ENCODE results near the gene ZNF28. TPM values are rescaled to one million over a fixed set of nuclear protein-coding genes. Genes with fewer than 3 reads are reported as not detected.
A peak's percentile ranks its signal among the peaks of the same experiment; 100 is the strongest.
"Not testable (repeated sequence)": the region's sequence is repeated elsewhere in the genome, so short reads cannot be mapped to it uniquely, and the experiment has no call there.

Gene ZNF28
- total RNA-seq, 2 donors from 2014 or later, result 5.3 to 7.3 TPM

DNA sequence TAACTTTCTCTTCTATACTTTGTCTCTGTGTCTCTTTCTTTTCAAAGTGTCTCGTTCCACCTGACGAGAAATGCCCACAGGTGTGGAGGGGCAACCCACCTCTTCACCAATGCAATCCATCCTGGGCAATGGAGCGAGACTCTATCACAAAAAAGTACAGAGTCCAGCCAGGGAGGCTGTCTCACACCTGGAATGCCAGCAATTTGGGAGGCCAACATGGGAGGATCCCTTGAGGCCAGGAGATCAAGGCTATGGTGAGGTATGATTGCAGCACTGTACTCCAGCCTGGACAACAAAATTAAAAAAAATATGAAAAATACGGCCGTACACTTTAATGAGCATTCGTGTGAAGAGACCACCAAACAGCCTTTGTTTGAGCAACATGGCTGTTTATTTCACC is 32.0 kb downstream of the ZNF28 start:
- peaks cover 0 to 2% (median 0%) of the 10 kb centered on the region in 3 donors for H3K9me3 ChIP-seq
- no peak overlapping the region for H3K4me3 ChIP-seq
- H3K27ac ChIP-seq, result no peak overlapping the region
- intact Hi-C loops (cut with DNase I), result no loop called here
- ATAC-seq (no peak), DNase-seq (no peak)
- 79 to 80% methylated on average over 6 of the region's 6 CpGs for WGBS, 2 donors
- no peaks in the 10 kb centered on the region for H3K27me3 ChIP-seq
- TF ChIP-seq, protein P1, sequence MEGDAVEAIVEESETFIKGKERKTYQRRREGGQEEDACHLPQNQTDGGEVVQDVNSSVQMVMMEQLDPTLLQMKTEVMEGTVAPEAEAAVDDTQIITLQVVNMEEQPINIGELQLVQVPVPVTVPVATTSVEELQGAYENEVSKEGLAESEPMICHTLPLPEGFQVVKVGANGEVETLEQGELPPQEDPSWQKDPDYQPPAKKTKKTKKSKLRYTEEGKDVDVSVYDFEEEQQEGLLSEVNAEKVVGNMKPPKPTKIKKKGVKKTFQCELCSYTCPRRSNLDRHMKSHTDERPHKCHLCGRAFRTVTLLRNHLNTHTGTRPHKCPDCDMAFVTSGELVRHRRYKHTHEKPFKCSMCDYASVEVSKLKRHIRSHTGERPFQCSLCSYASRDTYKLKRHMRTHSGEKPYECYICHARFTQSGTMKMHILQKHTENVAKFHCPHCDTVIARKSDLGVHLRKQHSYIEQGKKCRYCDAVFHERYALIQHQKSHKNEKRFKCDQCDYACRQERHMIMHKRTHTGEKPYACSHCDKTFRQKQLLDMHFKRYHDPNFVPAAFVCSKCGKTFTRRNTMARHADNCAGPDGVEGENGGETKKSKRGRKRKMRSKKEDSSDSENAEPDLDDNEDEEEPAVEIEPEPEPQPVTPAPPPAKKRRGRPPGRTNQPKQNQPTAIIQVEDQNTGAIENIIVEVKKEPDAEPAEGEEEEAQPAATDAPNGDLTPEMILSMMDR (IDR thresholded peaks at IDR 0.05), result no peak
- no peak for TF ChIP-seq POLR2A (IDR thresholded peaks at IDR 0.05)
- no peaks in the 10 kb centered on the region for H3K36me3 ChIP-seq (replicated peaks in 1 of 2; ENCODE audit: insufficient read depth in 1 of 2, low read depth in 2 of 2)
- peaks cover 15% of the 10 kb centered on the region for H3K4me1 ChIP-seq

DNA sequence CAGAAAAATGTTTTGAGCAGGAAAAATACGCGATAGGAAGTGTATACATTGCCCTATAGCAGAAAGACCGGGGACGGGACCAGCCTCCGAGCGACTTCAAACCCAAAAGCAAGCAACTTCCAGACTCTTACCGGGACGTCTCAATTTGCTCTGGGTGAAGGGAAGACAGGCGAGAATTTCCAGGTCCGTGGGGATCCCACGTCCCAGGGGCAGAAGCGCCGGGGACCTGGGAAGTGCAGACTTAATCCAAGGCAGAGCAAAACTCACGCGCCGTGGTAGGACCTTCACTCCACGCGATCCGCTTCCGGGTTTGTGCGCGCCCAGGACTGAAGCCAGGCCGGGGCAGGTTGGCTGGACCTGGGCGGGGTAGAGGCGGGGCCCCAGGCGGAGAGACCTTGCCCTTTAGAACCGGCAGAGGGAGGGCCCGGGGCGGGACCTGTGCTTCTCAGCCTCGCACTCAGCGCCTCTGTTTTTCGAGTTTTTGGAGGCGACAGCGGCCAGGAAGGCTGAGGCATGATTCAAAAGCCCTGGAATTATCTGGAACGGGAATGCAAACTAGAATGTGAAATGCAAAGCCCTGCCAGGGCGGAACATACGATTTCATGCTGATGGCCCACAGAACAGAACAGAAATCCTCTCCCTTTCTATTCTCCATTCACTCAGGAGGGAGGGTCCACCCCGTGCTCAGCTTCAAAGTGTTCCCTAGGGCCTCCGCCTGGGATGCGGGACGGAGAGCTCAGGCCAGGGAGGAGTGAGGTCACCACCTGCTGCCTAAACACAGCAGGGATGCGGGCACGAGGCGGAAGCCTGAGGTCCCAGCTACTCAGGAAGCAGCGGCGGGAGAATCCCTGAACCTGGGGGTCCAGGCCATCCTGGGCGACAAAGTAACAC is 34.7 kb downstream of the ZNF28 start, which contains the start of gene ZNF600:
Gene ZNF600, minus strand, starts transcription at position 328 of the 891 bp plus-strand sequence. CDS start 7,903 bp downstream, outside the sequence.
- H3K9me3 ChIP-seq; H3K36me3 ChIP-seq (replicated peaks in 1 of 2; ENCODE audit: insufficient read depth in 1 of 2, low read depth in 2 of 2); H3K27me3 ChIP-seq; intact Hi-C loops (cut with DNase I): not testable (repeated sequence)
- DNase-seq, result peak; percentile 93 to 95 (median 94)
- ATAC-seq, result peak; percentile 99
- peaks cover 15% of the 10 kb centered on the region for H3K4me1 ChIP-seq
- TF ChIP-seq, protein P1 (IDR thresholded peaks at IDR 0.05), result peak in 6 of 7 experiments; percentile 18 to 55 (median 38)
- TF ChIP-seq POLR2A (IDR thresholded peaks at IDR 0.05), result peak; percentile 25 to 77 (median 68)
- WGBS, 2 donors, result 1% methylated on average over 33 to 47 of the region's 47 CpGs
- H3K4me3 ChIP-seq, result peak within 1 kb of the TSS; percentile 62 to 95
- H3K27ac ChIP-seq, result peak within 1 kb of the TSS; percentile 52 to 81 (median 76)

DNA sequence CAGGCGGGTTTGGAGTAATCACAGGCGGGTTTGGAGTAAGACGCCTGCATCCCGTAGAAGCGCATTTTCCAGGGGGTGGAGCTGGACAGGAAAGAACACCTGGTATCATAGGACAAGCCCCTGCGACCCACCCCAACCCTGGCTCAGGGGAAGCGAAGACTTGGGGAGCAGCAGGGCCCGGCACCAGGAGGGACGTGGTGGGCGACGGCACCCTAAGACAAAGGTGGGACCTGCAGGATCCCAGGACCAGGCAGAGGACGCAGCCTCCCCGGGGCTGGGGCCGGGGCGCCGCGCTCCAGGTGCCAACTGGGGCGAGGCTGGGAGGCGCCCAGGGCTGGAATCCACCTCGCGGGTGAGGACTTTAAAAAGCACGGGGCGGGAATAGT is 35.4 kb downstream of the ZNF28 start:
- ATAC-seq, result peak; percentile 12
- Histone ChIP-seq H3K27me3 (no peaks in the 10 kb centered on the region), H3K4me3 (peak overlapping the region; percentile 62 to 95), H3K36me3 (replicated peaks in 1 of 2; ENCODE audit: insufficient read depth in 1 of 2, low read depth in 2 of 2) (no peaks in the 10 kb centered on the region), H3K9me3 (no peaks in the 10 kb centered on the region), H3K4me1 (peaks cover 15% of the 10 kb centered on the region), H3K27ac (peak overlapping the region; percentile 52 to 81 (median 76))
- WGBS, 2 donors, result 0 to 2% methylated on average over 11 to 23 of the region's 23 CpGs
- intact Hi-C loops (cut with DNase I), result no loop called here
- peak; percentile 5 to 19 (median 14) for DNase-seq
- TF ChIP-seq, protein P1 (IDR thresholded peaks at IDR 0.05), result no peak
- TF ChIP-seq POLR2A (IDR thresholded peaks at IDR 0.05), result no peak

DNA sequence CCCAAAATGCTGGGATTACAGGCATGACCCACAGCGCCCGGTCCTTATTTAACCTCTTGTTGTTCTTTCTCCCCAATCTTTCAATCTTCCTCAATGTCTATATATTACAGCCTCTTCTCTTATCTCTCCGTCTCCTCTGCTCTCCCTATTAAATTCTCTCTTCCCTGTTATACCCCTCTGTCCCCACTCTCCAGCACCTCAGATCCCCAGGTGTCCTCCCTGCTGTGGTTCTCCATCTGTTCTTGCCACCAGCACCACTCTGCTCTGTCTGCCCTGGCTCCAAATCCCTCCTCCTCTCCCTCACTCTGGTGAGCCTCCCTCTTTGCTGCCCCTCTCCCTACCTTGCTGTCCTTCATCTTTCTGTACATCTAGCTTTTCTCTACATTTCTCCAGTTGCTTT is 35.9 kb downstream of the ZNF28 start:
- no peaks in the 10 kb centered on the region for H3K27me3 ChIP-seq
- TF ChIP-seq POLR2A (IDR thresholded peaks at IDR 0.05), result no peak
- TF ChIP-seq, protein P1 (IDR thresholded peaks at IDR 0.05), result no peak
- no peaks in the 10 kb centered on the region for H3K9me3 ChIP-seq
- DNase-seq (no peak), ATAC-seq (no peak)
- H3K27ac ChIP-seq, result no peak overlapping the region
- peaks cover 15% of the 10 kb centered on the region for H3K4me1 ChIP-seq
- peak overlapping the region in 1 of 2 donors; percentile 62 for H3K4me3 ChIP-seq
- intact Hi-C loops (cut with DNase I), result no loop called here
- no peaks in the 10 kb centered on the region for H3K36me3 ChIP-seq (replicated peaks in 1 of 2; ENCODE audit: insufficient read depth in 1 of 2, low read depth in 2 of 2)
- 84 to 88% methylated on average over 3 of the region's 3 CpGs for WGBS, 2 donors

DNA sequence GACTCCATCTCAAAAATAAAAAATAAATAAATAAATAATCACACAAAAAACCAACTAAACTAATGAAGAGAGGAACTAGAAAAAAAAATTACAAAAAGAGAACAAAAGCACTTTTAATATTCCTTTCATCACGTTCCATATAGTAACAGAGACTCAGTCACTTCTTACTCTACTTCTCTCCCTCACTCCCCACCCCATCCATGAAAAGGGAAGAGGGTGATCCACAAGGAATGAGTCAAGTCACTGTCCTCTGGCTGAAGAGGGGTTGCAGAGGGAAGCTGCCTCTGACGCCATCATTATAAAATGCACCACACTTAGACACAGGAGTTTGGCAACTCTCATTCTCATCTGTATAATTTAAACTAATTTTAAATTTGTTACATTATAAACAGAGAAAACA is 38.6 kb downstream of the ZNF28 start:
- intact Hi-C loops (cut with DNase I); H3K4me3 ChIP-seq; DNase-seq; ATAC-seq; H3K27ac ChIP-seq; H3K9me3 ChIP-seq; H3K27me3 ChIP-seq; H3K36me3 ChIP-seq (replicated peaks in 1 of 2; ENCODE audit: insufficient read depth in 1 of 2, low read depth in 2 of 2): not testable (repeated sequence)
- 100% methylated on average over 1 of the region's 2 CpGs for WGBS, 2 donors
- peaks cover 15% of the 10 kb centered on the region for H3K4me1 ChIP-seq
